HG03378 (cell line): Measurements from ENCODE around the gene RNF227.

Experiments used
- ATAC-seq: cut with Tn5 transposase; IDR thresholded peaks from one replicate; pipeline ENCODE4 v1.9.1; 2021; ENCODE audit warnings: mild to moderate bottlenecking, moderate library complexity; ENCODE audit not compliant: unreplicated experiment

The RNF227 gene

GRCh38 chr17:7889166-7889955 is 26.7 kb downstream of the RNF227 start:
- no peak for ATAC-seq

GRCh38 chr17:7888184-7888920 is 27.7 kb downstream of the RNF227 start, which contains the start of gene CHD3:
TSS of gene CHD3 (plus strand) at chr17:7888789. CDS start at chr17:7889001, 212 bp downstream.
- no peak for ATAC-seq

GRCh38 chr17:7887482-7888183 is 28.5 kb downstream of the RNF227 start:
- ATAC-seq, result no peak

DNA sequence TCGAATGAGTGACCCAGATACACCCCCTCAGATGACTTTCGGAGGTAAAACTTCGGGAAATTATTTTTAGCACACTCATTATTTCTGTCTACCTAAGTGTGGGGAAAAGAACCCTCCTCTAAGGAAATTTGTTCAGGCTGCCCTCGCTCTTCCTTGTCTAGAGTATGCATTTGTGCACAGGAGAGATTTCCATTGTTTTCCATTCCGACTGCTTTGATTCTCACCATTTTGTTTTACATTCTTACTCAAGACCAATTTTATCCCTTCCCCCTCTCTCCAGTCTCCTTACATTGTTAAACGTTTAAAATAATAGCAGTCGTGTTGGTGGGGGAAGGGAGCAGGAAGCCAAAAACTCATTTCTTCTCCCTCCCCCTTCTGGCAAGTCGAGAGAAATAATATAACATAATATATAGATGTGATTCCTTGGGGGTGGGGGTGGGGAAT is 29.0 kb downstream of the RNF227 start:
- no peak for ATAC-seq

GRCh38 chr17:7886227-7887037 is 29.7 kb downstream of the RNF227 start:
- no peak for ATAC-seq

GRCh38 chr17:7885367-7886226 is 30.5 kb downstream of the RNF227 start:
- no peak for ATAC-seq

GRCh38 chr17:7884581-7885366 is 31.3 kb downstream of the RNF227 start:
- no peak for ATAC-seq

DNA sequence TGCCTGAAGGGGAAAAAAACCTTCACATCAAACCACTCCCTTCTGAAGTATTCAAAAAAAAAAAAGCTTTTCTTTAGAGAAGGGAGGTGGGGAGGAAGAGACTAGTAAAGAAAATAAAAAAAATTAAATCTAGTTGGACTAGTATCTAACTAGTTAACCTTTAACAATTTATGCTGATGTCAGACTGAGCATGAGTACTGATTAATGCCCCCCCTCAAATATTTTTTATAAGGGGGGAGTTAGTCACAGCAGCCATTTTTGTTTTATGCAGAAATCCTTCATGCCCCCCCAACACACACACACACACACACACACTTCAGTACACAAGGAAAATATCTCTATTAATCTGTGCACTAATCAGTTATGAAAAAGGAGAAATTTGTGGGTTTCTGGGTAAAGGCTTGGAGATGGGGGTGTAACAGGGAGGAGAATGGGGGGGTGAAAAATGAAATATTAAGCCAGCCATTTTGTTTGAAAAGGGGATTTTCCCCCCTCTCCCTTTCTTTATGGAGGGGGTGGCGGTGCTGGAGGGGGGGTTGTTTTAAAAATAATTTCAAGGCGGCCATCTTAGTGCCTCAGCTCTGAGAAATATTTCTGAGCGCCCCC is 32.2 kb downstream of the RNF227 start:
- ATAC-seq, result no peak

DNA sequence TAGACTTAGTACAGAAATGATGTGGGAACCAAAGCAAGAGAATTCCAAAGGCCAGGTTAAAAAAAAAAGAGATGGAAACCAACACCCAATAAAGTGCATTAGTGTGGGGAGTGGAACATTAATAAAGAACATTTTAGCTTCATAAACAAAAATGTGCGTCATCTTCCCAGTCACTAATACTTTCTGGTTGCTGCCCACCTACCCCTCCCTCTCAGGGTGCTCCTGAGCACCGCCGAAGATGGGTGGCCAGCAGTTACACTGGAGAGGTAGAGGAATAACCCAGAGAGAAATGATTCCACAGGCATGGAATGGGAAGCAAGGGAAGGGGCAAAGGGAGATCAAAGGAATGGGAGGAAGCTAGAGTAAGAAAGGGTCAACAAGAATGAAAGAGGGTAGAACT is 33.5 kb downstream of the RNF227 start:
- ATAC-seq, result no peak

- no peak for ATAC-seq
Measured at GRCh38 chr17:7882068-7882467, 34.0 kb downstream of the RNF227 start.

GRCh38 chr17:7881276-7882054 is 34.6 kb downstream of the RNF227 start:
- no peak for ATAC-seq

GRCh38 chr17:7880076-7880868 is 35.8 kb downstream of the RNF227 start:
- no peak for ATAC-seq

DNA sequence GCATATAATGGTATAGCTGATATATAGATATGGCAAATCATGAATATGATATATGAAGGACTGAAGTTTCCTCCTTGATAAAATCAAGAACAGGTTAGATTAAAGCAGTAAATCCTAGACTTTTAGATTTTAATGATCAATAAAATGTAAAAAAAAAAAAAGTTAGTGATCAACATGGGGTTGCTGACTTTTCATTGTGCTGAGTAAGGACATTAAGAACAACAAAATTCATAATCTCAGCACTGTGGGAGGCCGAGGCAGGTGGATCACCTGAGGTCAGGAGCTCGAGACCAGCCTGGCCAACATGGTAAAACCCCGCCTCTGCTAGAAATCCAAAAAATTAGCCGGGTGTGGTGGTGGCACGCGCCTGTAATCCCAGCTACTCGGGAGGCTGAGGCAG is 37.9 kb downstream of the RNF227 start:
- no peak for ATAC-seq

DNA sequence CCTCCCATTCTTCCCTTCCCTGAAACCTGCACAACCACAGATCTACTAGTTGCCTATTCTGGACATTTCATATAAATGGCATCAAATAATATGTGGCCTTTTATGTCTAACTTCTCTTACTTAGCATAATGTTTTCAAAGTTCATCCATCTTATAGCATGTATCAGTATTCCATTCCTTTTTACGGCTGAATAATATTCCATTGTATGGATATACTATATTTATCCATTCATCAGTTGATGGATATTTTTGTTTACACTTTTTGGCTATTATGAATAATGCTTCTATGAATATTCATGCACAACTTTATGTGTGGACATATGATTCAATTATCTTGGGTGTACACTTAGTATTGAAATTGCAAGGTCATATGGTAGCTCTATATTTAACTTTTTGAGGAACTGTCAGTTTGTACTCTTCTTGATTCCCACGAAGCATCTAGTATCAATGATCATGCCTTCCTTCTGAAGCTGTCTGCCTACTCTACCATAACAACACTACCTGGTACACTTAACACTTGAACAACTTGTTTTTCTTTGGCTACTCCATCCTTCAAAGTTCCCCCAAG is 40.2 kb downstream of the RNF227 start:
- ATAC-seq, result no peak

DNA sequence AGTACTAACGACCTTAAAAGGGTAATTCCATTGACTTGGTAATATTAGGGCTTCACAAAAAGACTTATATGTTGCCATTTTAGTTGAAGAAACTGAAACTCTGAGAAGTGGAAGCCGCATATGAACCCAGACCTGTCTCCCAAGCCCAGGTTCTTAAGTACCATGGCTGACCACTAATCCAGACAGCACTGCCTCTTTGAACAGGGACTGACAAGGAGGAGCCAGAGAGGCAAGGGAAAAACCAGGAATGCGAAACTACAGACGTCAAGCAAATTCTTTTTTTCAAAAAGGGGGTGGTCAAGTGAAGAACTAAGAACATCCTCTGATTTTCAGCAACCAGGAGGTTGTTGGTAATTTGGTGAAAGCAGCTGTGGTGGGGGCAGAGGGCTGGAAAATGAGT is 43.0 kb downstream of the RNF227 start:
- no peak for ATAC-seq

DNA sequence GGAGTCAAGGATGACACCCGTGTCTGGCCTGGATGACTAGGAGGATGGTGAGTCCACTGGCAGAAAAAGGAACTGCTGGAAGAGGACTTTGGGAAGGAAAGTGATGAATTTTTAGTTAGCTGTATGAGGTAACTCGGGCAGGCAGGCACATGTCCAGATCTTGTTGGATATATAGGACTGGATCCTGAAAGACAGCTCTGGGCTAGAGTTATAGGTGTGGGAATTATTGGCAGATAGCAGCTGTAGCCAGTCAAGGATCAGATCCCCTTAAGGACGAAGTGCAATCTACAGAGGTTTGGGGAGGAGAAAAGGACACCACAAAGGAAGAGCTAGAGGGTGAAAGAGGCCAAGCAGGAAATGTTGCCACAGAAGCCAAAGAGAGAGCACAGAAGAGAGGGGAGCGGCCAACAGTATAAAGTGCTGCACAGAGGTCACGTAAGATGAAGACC is 48.2 kb downstream of the RNF227 start:
- no peak for ATAC-seq
